ENCODE results near the gene TRAF4. TPM values are rescaled to one million over a fixed set of nuclear protein-coding genes. Genes with fewer than 3 reads are reported as not detected.

Gene TRAF4
- total RNA-seq, 1 experiment from 2014 or later = 268 TPM

- TF ChIP-seq ZNF121 (CRISPR knock-in tag; IDR thresholded peaks at IDR 0.05) (peak; percentile 60), MXD4 (CRISPR knock-in tag; IDR thresholded peaks at IDR 0.05; ENCODE audit: borderline replicate concordance) (no peak), ZMAT4 (CRISPR knock-in tag; IDR thresholded peaks at IDR 0.05) (no peak), ZBTB21 (CRISPR knock-in tag; IDR thresholded peaks at IDR 0.05; ENCODE audit: borderline replicate concordance) (peak; percentile 75; the same call in 1 of the 2 replicates)
- Mint-ChIP-seq H3K27ac (peak overlapping the region; percentile 96), H3K36me3 (peaks cover 45% of the 10 kb centered on the region), H3K4me1 (peaks cover 56% of the 10 kb centered on the region), H3K27me3 (ENCODE audit: low read depth) (no peaks in the 10 kb centered on the region), H3K9me3 (no peaks in the 10 kb centered on the region), H3K4me3 (peak overlapping the region; percentile 88)
- CTCF ChIA-PET = interaction anchor here (0.7 to 13.9 kb wide), 5 partner anchors 14 to 132 kb away, joined by 5 to 541 read pairs (median 14); partner anchors contain the start of genes NEK8, PROCA1 and TLCD1
- ATAC-seq (0 out of 2 replicates have a peak, but pooled peaks have one; percentile 0), DNase-seq (ENCODE audit: low spot score) (peak; percentile 53)
- POLR2A ChIA-PET = interaction anchor here (0.6 to 13.5 kb wide), 6 partner anchors 14 to 81 kb away, joined by 3 to 310 read pairs (median 8); partner anchors contain the start of genes NEK8, PROCA1, RPL23A and TLCD1
Measured at GRCh38 chr17:28746611-28747050, 2.8 kb downstream of the TRAF4 start.

- H3K27me3 Mint-ChIP-seq (ENCODE audit: low read depth) = no peaks in the 10 kb centered on the region
- H3K4me3 Mint-ChIP-seq = peak overlapping the region; percentile 88
- no peak for TF ChIP-seq AFF4 (CRISPR knock-in tag; IDR thresholded peaks at IDR 0.05; ENCODE audit: borderline replicate concordance)
- no peak for TF ChIP-seq MLX (CRISPR knock-in tag; IDR thresholded peaks at IDR 0.05)
- no peak for TF ChIP-seq NFE2L1 (CRISPR knock-in tag; IDR thresholded peaks at IDR 0.05)
- TF ChIP-seq ZNF425 (CRISPR knock-in tag; conservative IDR thresholded peaks at IDR 0.05) = no peak
- TF ChIP-seq SP1 (CRISPR knock-in tag; conservative IDR thresholded peaks at IDR 0.05) = no peak
- 0 out of 2 replicates have a peak, but pooled peaks have one; percentile 19 for TF ChIP-seq FOXP4 (CRISPR knock-in tag; IDR thresholded peaks at IDR 0.05)
- no peak for TF ChIP-seq CTCF (IDR thresholded peaks at IDR 0.05)
- no peak for TF ChIP-seq PRRX2 (CRISPR knock-in tag; IDR thresholded peaks at IDR 0.05)
- TF ChIP-seq ZBTB21 (CRISPR knock-in tag; IDR thresholded peaks at IDR 0.05; ENCODE audit: borderline replicate concordance) = 0 out of 2 replicates have a peak, but pooled peaks have one; percentile 7
- no peak for TF ChIP-seq TP53 (CRISPR knock-in tag; IDR thresholded peaks at IDR 0.05)
- no peak for TF ChIP-seq TCF7 (CRISPR knock-in tag; IDR thresholded peaks at IDR 0.05; ENCODE audit: low read depth)
- peak overlapping the region; percentile 96 for H3K27ac Mint-ChIP-seq
- DNase-seq (ENCODE audit: low spot score) = no peak
- peaks cover 47% of the 10 kb centered on the region for H3K36me3 Mint-ChIP-seq
- POLR2A ChIA-PET = interaction anchor here (1.1 to 13.5 kb wide), 5 partner anchors 14 to 65 kb away, joined by 3 to 310 read pairs (median 11); partner anchors contain the start of genes NEK8, PROCA1, RPL23A and TLCD1
- peaks cover 51% of the 10 kb centered on the region for H3K4me1 Mint-ChIP-seq
- CTCF ChIA-PET = interaction anchor here (0.7 to 13.9 kb wide), 6 partner anchors 14 to 135 kb away, joined by 3 to 541 read pairs (median 12); partner anchors contain the start of genes NEK8, PROCA1 and TLCD1
- H3K9me3 Mint-ChIP-seq = no peaks in the 10 kb centered on the region
- ATAC-seq = peak; percentile 0; the same call in 1 of the 2 replicates
Measured at GRCh38 chr17:28747051-28747691, 3.4 kb downstream of the TRAF4 start.

All from WTC11 (cell line).